DMS 273 (cell line): ENCODE data around the gene MOK.
"Not testable (repeated sequence)": the region's sequence is repeated elsewhere in the genome, so short reads cannot be mapped to it uniquely, and the experiment has no call there.

ENCODE experiments used
- DNase-seq: peaks from one replicate; lab custom pipeline; 2025; ENCODE audit not compliant: unreplicated experiment; lab: John Stamatoyannopoulos, UW

Gene MOK

DNA sequence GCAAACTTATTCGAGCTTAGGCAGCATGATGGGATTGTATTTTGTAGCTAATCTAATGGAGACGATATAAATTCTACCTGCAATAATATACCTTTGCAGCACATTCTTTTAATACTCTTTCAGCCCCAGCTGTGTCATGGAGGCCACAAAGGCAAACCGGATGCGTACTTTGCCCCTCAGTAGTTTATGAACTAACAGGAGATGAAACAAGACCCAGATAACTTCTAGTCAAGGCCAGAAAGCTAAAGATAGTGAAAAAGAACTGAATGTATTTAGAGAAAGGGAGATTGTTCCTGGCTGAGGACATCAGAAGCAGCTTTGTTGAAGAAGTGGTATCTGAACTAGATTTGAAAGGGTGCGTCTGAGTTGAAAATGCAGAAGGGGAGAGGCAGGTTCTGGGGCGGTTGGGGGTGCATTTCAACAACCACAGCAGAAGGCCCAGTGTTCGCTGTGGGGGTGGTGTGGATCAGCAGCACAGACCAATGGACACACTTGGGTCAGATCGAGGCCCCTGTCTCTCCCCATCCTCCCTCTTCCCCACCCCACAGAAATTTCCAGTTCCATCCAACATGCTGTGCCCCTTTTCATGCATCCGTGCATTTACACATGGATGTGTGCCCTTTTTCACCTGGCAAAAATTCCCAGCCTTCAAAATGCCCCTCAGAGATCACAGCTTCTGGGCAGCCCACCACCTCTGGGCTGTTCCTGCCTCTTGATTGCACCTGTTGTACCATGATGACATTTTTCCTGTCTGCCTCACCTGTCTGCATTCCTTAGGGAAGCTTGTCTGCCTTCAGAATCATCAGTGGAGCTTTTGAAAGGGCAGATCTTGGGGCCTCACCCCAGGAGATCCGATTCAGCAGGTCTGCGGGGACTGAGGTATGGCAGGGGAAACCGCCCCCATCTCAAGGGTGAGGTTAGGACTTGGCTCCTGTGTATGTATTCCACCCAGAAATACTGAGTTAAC lies 16.8 kb upstream of the MOK start:
- DNase-seq = no peak

DNA sequence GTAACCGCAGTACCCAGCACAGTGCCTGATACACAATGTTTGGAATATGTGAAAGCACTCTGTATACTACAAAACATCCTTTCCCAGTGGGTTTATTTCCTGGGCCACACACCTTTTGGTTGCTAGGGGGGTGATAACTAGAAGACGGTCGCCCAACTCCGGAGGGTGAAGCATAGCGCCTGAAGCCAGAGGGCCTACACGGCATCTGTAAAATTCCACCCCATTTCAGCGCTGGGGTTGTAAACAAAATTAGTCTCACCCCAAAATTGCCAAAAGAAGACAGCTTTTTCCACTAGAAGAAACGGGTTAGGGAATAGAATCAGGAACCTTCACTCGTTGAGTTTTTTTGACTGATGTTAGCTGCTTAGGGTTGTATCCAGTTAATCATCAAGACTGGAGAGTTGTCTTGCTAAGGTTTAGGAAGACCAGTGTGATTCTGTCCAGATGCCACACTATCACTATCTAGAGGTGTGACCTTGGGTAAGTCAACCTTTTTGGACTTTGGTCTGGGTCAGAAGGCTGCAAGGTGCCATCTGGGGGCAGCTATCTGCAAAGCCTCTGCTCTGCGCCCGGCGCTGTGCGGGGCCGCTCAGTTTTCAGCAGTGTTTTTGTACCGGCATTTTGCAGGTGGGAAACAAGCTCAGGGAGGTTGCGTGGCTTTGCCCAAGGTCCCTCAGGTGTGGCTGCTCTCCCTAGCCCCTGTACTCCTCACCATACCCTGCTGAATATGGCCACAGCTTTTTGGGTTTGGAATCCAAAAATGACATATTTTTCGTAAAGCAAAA lies 15.9 kb upstream of the MOK start:
- DNase-seq = no peak

GRCh38 chr14:102320033-102320660 lies 15.2 kb upstream of the MOK start:
- peak; percentile 70 for DNase-seq

GRCh38 chr14:102319351-102320032 lies 14.5 kb upstream of the MOK start, which contains the start of gene ZNF839:
Gene ZNF839, plus strand, starts transcription at chr14:102319746. Its CDS starts 20 bp downstream, at chr14:102319766.
- DNase-seq = peak; percentile 96

- DNase-seq = no peak
Measured at GRCh38 chr14:102318781-102319276, 13.9 kb upstream of the MOK start.

- DNase-seq = peak; percentile 83
Measured at GRCh38 chr14:102317564-102318248, 12.7 kb upstream of the MOK start.

DNA sequence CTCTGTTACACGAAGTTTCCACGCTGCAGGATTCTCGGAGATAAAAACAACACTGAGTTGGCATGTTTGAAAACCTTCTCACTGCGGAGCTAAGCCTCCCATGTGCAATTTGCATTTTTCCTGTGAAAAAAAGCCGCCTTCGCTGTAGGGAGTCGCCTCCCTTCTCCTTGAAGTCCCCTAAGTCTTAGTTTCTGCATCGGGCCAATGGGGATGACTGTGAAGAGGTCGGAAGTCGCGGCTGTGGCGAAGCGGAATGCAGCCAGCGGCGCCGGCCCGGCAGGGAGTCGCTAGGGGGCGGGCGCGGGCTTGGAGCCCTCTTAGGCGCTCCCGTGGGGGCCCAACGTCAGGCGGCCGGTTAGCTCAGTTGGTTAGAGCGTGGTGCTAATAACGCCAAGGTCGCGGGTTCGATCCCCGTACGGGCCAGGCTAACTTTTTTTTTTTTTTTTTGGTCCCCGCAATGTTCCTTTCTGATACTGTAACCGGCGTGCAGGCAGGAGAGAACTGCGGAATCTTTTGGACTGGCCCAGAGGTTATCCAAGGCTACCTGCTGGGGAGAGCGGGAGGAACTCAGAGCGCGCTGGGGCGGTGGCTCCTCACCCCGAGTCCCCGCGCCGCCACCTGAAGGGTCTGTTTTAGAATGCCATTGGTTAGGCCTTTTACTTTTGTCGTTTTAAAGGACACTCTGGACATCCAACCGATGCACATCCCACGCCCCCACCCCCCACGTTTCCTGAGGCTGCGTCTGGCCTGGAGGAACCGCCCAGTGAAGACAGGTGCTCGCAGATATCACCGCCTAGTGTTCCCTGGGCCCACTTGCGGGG lies 12.0 kb upstream of the MOK start:
- DNase-seq = peak; percentile 93

DNA sequence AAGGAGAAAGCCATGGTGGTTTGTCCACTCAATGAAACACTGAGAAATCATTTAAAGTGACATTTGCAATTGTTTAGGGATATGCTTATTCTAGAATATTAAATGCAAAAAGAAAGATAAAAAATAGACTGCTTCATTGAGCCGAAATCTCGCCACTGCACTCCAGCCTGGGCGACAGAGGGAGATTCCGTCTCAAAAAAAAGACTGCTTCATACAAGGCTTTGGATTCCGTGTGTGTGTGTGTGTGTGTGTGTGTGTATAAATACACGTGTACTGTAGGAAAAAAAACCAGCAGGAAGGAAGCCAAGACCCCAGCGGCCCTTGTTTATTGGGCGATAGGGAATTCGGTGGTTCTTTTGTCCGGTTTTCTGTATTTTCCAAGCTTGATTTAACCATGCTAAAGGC lies 11.4 kb upstream of the MOK start:
- peak; percentile 76 for DNase-seq

GRCh38 chr14:102315121-102315520 lies 10.2 kb upstream of the MOK start:
- no peak for DNase-seq

DNA sequence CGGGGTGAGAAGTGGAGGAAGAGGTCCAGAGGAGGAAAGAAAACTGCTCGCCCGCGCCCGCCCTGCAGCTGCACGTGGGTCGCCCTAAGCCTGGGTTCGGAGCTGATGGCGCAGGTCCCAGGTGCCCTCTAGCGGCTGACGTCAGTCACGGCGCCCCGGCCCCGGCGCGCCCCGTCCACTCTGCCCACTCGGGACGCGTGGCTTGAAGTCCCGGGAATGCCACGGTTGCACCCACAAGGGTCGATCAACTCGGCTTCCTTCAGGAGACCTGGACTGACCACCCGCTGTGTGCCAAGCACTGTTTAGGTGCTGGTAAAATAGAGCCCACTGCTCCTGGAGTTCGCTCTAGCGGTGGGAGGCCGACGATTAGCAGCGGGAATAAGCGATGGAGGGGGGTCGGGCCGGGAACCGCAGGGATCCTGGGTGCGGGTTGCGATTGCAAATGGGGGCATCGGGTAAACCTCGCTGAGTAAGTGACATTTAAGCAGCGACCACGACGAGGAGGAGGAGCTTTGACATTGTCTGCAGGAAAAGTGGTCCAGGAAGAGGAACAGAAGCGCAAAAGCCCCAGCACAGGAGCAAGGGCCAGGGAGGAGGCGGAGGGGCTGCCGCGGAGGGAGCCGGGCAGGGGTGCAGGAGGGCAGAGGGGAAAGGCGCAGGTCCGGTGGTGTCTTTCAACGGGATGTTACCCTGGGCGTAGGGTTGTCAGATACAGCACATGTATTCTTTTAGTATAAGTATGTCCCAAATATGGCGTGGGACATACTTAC lies 9.5 kb upstream of the MOK start:
- DNase-seq = peak; percentile 90

GRCh38 chr14:102303664-102304063 lies 1.3 kb downstream of the MOK start:
- DNase-seq = no peak

DNA sequence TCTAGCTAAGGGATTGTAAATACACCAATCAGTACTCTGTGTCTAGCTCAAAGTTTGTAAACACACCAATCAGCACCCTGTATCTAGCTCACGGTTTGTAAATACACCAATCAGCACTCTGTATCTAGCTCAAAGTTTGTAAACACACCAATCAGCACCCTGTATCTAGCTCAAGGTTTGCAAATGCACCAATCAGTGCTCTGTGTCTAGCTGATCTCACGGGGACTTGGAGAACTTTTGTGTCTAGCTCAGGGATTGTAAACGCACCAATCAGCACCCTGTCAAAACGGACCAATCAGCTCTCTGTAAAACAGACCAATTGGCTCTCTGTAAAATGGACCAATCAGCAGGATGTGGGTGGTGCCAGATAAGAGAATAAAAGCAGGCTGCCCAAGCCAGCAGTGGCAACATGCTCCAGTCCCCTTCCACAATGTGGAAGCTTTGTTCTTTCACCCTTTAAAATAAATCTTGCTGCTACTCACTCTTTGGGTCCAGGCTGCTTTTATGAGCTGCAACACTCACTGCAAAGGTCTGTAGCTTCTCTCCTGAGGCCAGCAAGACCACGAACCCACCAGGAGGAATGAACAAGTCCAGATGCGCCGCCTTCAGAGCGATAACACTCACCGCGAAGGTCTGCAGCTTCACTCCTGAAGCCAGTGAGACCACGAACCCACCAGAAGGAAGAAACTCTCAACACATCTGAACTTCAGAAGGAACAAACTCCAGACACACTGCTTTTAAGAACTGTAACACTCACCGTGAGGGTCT lies 6.5 kb downstream of the MOK start:
- DNase-seq = not testable (repeated sequence)

GRCh38 chr14:102297436-102298170 lies 7.4 kb downstream of the MOK start:
- no peak for DNase-seq

GRCh38 chr14:102295270-102295669 lies 9.7 kb downstream of the MOK start:
- peak; percentile 41 for DNase-seq

GRCh38 chr14:102293781-102294180 lies 11.2 kb downstream of the MOK start:
- no peak for DNase-seq

DNA sequence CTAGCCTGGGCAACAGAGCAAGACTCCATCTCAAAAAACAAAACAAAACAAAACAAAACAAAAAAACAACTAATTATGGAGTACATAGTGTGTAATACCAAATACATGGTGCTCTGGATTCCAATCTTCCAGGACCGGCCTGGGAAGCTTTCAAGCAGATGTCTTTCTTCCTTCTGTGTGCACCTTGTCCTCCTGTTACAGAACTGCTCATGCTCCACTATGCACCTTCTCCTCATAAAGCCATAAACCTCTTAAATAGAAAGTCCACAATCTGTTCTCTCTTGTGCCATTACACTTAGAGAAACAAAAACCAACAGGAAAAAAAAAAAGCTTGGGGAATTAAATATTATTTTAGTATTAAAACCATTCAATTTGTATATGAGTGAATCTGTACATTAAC lies 12.5 kb downstream of the MOK start:
- DNase-seq = no peak

GRCh38 chr14:102288139-102288538 lies 16.8 kb downstream of the MOK start:
- no peak for DNase-seq
